NCI-H146 treated with DMSO at 0.1 percent for 48 hours (cell line): ENCODE results near the gene TERT.

Experiments
- DNase-seq: peaks from one replicate; lab custom pipeline; 2025; ENCODE audit not compliant: unreplicated experiment; lab: John Stamatoyannopoulos, UW

TERT gene

GRCh38 chr5:1262381-1262780 lies 32.5 kb downstream of the TERT start:
- DNase-seq, result no peak

- DNase-seq, result no peak
Observed at GRCh38 chr5:1261643-1262042, 33.2 kb downstream of the TERT start.

- DNase-seq, result no peak
Observed at GRCh38 chr5:1259806-1260480, 34.9 kb downstream of the TERT start.

- DNase-seq, result no peak
Observed at GRCh38 chr5:1257841-1258240, 37.0 kb downstream of the TERT start.

GRCh38 chr5:1257363-1257762 lies 37.5 kb downstream of the TERT start:
- DNase-seq, result no peak

GRCh38 chr5:1256776-1257175 lies 38.1 kb downstream of the TERT start:
- no peak for DNase-seq

- no peak for DNase-seq
Observed at GRCh38 chr5:1255081-1255561, 39.7 kb downstream of the TERT start.

- DNase-seq, result no peak
Observed at GRCh38 chr5:1254196-1254595, 40.7 kb downstream of the TERT start.

- DNase-seq, result no peak
Observed at GRCh38 chr5:1253456-1254105, 41.3 kb downstream of the TERT start.

GRCh38 chr5:1252681-1253080 lies 42.2 kb downstream of the TERT start:
- no peak for DNase-seq

- no peak for DNase-seq
Observed at GRCh38 chr5:1251678-1252580, 42.9 kb downstream of the TERT start.

GRCh38 chr5:1249366-1250280 lies 45.2 kb downstream of the TERT start:
- no peak for DNase-seq

- DNase-seq, result no peak
Observed at GRCh38 chr5:1247811-1248210, 47.1 kb downstream of the TERT start.

GRCh38 chr5:1246711-1247431 lies 48.0 kb downstream of the TERT start:
- DNase-seq, result peak; percentile 51

GRCh38 chr5:1245905-1246576 lies 48.8 kb downstream of the TERT start:
- DNase-seq, result peak; percentile 27

- no peak for DNase-seq
Observed at GRCh38 chr5:1244976-1245375, 49.9 kb downstream of the TERT start.

GRCh38 chr5:1244255-1244654 lies 50.6 kb downstream of the TERT start:
- no peak for DNase-seq

GRCh38 chr5:1243487-1244130 lies 51.3 kb downstream of the TERT start:
- no peak for DNase-seq
